GM21825 (cell line): ENCODE data around the gene KRT78.
"Not testable (repeated sequence)": the region's sequence is repeated elsewhere in the genome, so short reads cannot be mapped to it uniquely, and the experiment has no call there.

ENCODE experiments used
- ATAC-seq: cut with Tn5 transposase; IDR thresholded peaks from one replicate; pipeline ENCODE4 v1.9.1; 2021; ENCODE audit warnings: mild to moderate bottlenecking, moderate library complexity; ENCODE audit not compliant: unreplicated experiment

KRT78 gene

DNA sequence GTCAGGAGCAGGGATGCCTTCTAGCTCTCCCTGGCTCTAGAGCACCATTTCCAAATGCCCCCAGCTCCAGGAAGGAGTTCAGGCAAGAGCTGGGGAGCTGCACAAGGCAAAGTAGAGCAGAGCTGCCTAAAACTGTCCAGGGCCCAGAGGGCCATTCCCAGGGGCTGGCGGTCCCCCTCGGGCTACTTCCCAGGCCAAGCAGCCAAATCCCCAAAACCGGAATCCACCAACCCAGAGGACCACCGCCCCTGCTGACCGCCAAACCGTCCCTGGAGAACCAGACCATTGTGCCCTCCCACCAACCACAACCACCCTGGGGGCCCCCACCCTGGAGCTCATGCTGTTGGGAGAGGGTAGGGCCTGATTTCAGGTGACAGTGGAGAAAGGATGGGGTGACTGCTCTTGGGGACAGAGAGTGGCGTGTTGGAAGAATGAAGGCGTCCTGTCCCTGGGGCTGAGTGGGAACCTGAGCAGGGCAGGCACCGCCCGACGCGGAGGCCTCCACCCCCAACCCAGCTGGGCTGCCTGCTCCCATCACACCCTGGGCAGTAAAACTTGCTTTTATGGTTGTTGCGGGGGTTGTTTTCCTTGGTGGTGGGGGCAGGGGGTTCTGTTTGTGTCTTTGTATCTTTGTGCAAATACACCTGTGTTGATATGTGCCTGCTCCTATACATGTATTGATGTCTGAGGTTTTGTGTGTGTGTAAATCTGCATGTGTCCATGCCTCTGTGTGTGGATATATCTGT is 24.0 kb upstream of the KRT78 start:
- ATAC-seq = no peak

DNA sequence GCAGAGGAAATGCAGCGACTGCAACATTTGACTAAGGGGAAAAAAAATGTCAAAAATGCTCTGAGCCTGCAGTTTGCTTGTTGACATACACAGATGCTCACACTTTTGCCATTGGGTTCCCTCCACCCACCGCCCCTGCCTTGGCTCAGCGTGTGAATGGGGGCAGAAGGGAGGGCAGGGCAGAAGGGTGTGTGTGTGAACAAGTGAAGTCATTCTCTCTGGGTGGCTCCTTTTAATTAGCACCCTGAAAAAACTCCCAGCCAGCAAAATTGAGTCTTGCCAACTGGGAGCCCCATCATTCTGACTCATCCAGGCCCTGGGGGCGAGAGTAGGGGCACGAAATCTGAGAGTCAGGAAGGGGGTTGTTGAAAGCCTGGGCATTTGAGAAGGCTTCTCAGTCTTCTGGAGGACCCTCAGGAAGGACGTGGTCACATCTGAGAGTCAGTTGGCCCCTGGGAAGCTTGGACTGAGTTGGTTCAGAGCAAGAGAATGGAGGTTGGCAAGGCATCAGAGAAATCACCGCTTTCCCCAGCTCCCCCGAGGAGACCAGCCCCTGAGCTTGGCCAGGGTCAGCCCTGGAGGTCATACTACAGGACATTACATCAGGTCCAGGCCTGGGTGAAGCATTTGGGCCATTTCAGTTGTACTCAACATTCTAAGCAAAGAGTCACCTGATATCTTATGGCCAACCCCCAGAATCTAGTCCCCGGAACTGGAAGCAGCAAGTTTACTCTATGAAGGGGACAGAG is 22.7 kb upstream of the KRT78 start:
- no peak for ATAC-seq

DNA sequence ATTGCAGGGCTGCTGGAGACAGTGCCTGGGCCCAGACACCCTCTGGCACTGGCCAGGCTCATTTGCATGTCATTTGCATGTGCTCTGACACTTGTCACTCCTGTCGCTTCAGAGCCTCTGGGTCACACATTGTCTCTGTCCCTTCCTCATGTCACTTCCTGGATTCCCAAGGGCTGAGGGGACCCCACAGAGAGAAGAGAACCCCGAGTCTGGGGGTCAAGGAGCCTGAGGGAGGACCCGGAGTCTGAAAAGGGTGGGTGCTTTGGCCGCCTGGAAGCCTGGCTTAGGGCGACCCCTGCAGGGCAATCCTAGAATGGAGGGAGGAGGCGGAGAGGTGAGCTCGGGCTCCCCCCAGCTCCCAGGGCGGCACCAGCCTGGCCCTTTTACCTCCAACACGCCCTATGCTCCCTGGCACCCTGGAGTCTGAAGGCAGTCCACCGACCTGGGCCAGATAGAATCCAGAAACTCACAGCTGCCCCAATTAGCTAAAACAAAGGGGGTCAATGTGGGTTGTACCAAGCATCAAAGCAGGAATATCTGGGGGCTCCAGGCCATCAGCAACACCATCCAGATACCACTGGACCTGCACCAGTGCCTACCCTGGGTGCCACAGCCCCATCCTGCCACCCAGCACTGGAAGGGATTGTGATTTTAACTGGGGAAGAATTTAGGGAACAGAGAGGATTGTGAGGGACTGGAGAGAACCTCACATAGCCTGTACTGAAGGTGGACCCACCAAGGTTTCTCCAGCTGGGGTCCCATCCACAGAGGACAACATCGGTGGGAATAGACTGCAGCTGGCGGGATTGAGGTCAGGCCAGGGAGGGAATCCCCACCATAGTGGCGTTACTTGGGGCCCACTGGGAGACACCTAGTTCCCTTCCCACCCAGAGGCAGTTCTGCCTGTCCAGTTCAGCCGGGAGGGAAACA is 21.8 kb upstream of the KRT78 start:
- ATAC-seq = peak; percentile 50

DNA sequence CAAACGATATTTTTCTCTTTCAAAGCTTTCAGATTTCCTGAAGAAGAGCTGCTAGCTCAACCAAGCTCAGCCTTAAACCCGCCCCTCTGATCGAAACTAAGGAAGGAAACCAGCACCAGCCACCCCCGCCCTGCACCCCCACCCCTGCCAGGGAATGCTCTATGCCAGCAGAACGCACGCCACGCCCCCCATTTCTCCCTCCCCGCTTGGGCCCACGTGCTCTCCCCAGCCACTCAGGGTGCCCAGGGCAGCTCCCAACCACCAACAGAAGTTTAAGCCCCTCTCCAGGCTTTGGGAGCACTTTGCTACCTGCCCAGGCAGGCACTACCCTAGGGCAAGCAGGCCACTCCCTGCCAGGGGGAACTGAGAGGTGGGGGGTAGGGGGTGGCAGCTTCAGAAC is 18.8 kb upstream of the KRT78 start:
- no peak for ATAC-seq

DNA sequence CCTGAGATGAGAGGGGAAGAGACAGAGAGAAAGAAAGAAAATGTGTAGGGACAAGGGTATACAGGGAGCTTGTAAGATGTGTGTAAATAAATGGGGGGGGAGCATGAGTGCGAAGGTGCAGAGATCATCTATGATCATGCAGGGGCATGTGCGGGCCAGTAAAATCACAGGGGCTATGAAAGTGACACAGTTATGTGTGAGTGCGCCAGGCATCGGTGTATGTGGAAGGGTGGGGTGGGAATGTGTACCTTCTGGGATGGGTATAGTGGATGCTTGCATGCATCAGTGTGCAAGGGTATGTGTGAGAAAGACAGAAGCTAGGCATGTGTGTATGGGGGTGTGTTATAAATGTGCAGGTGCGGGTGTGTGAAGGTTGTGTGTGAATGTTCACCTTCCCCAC is 18.4 kb upstream of the KRT78 start:
- ATAC-seq = no peak

DNA sequence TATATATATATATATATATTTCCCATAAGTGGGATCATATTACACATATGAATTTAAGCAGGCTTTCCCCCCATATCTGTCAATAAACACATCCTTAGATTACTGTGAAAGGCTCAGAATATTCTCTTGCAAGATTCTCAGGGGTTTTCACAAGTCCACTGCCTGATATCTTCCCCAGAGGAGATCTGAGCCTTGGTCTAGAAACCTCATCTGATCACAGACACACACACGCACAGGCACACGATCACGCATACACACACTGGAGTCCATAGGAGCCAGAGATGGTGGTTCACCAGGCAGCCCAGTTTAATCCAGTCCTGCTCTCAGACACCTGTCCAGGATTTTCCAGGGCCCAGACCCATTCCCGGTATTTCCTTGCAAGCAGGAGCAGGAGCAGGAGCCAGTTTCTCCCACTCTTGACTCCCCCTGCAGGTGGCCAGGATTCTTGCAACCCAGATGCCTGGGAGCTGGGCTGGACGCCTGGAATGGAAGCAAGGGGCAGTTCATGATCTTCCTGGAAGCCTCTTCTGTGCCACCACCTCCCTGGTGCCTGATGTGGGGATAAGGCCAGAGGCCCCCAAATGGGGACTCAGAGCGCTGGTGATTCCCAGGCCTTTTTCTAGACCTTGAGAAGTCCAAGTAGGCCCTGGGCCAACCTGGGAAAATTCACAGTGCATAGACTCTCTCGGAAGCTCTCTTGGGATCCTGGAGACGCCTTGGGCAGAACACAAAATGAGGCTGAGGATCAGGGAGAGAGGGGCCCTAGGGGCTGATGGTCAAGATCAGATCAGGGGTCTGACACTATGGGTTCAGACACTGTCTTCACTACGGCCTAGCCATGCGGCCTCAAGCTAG is 16.5 kb upstream of the KRT78 start:
- no peak for ATAC-seq

DNA sequence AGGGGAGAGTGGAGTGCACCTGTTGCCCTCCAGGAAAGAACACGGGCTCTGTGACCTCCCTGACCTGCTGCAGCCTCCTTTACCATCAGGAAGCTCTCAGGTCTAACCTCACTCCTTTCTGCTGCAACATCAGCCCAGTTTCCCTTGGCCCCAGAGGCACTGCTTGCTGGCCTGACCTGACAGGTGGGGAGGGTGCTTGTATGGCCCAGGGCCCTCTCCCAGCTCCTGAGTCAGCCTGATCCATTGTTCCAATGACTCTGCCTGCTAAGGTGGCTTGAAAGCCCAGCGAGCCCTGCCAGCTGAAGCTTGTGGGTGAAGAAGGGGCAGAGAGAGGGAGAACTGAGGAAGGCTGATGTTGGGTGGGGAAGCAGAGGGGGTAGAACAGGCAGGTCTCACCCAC is 13.2 kb upstream of the KRT78 start:
- ATAC-seq = no peak

DNA sequence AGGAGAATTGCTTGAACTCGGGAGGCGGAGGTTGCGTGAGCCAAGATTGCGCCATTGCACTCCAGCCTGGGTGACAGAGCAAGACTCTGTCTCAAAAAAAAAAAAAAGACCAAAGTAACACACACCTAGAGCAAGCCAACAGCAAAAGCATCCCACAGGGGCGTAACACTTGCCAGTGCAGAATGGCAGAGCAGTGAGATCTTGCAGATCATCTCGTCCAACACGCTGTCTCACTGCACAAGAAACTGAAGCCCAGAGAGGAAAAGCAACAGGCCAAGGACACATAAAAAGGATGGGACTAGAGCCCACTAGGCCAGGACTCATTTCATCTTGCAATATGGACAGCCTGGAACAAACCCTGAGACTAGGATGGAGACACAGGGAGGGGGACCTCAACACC is 12.7 kb upstream of the KRT78 start:
- ATAC-seq = no peak

DNA sequence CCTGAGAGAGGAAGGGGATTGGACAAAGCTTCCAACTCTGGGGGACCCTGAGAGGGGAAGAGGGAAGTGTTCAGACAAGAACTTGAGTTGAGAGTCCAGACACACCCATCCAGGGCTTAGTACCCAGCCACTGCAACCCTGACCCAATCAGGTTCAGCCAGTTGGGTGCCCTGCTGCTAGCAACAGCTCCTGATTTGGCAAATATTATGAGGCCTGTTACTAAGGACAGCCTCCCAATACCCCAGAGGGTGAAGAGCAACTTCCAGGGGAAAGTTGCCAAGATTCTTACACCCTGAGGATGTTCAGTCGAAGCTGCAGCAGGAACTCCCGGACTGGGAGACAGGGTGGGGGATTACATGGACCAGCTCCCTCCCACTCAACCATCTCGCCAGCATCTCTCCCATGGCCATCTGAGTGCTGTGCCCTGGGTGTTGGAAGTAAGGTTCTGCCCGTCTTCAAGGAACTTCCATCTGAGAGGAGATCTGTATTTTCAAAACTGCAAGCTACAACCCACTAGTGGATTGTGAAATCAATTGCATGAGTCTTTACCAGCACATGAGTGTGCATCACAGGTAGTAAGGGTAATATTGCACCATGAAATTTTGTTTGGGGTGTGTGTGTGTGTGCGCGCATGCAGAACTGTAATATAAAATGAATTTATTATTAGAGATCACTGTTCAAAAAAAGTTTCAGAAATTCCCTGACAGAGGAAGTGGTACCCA is 11.5 kb upstream of the KRT78 start:
- ATAC-seq = no peak

DNA sequence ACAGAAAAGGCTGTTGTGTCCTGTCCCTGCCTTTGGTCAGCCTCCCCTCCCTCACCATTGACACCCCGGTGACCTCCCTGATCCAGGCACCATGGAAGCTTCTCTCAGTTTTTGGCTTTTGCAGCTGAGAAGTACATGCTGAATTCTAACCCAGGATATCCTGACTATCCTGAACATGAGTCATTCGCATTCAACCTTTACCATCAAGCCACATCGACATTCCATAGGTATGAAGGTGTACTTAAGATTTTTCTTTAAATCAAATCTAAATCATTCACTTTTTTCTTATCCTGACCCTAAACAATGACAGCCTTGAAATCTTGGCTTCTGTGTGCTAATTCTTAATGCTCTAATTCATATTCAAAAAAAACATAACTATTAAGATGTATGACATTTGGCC is 8.7 kb upstream of the KRT78 start:
- ATAC-seq = no peak

DNA sequence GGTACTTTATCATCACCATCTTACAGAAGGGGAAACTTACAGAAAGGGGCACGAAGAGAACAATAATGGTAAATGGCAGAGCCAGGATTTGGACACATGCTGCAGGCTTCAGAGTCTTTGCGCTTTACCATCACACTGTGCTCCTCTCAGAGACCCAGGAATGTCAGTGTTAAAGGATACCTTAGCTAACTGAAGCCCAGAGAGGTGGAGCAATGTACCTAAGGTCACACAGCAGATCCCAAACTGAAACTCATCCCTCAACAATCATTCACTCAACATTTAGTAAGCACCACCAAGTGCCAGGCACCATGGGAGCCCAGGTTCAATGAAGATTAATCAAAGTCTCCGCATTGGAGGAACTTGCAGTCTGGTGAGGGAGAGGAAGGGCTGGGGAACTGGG is 8.0 kb upstream of the KRT78 start:
- no peak for ATAC-seq

DNA sequence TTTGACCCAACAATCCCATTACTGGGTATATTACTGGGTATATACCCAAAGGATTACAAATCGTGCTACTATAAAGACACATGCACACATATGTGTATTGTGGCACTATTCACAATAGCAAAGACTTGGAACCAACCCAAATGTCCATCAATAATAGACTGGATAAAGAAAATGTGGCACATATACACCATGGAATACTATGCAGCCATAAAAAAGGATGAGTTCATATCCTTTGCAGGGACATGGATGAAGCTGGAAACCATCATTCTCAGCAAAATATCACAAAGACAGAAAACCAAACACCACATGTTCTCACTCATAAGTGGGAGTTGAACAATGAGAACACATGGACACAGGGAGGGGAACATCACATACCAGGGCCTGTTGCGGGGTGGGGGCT is 7.3 kb upstream of the KRT78 start:
- ATAC-seq = not testable (repeated sequence)

DNA sequence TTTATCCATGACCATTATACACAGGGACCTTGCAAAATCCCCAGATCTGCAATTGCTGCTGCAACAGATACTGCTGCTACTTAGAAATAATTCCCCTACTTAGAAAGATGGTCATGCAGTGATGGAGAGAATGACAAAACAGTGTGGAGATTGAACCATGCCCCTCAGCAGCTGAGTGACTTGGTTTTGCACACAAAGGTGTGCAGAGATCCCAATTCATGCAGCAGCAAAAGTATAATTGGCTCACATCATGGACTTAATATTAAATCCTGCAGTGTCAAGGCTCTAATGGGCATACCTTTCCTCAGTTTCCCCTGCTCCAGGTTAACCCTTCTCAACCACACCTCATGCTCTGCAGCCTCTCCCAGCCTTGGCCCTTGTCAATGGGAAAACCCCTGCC is 3.0 kb upstream of the KRT78 start:
- no peak for ATAC-seq

DNA sequence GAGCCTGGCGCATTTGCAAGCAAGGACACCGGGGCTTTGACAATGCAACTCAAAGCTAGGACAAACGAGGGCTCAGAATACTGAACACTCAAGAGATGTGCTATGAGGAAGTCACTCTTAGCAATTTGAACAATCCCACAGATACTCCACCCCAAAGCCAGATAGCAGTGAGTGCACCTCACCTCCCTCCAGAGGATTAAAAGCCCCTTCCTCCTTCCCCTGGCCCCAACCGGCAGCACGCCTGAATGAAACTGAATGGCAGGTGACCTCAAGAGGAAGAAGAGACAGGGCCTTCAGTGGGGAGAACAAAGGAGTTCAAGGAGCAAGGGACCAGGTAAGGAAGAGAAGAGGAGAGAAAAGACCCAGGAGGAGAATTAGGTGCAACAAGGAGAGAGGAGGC is 1.9 kb upstream of the KRT78 start:
- ATAC-seq = no peak

DNA sequence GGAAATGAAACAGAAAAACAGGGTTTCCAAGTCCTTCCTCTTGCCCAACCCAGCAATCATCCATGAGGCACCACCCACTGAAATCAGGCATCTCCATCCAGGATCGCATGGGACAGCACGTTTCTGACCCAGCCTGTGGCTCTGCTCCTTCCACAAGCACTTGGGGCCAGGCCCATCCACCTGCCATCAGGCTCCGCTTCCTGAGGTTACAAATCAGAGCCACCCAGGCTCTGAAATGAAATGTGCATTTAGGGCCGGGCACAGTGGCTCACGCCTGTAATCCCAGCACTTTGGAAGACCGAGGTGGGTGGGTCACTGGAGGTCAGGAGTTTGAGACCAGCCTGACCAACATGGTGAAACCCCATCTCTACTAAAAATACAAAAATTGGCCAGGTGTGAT is 717 bp upstream of the KRT78 start:
- ATAC-seq = no peak

DNA sequence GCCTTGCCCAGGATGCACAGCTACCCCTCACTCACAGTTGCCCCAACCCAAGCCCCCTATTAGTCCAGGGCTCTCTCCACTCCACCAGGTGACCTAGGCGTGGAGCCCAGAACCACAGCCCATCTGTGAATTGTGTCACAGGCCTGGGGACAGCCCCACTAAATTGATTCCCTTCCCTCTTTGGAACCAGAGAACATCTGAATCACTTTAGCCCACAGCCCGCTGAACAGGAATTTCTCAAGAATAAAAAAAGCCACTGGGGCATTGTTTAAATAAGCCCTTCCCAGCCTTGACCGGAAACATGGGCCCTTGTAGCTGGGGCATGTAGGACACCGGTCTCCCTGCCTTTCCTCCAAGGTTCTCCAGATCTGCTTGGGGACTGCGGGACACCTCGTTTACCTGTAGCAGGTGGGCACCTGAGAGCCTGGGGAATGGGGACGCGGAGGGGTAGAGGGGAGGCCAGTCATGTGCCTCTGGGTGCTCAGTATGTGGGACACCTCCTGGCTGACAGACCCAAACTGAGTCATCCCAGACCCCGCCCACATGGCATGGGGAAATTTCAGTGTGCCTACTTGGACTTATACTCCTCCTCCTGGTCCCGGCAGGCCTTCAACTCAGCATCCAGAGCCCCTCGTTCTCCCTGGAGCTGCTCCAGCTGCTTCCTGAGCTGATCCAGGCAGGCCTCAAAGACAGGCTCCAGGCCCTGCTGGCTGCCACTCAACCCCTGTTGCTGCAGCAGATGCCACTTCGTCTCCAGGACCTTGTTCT is 1.3 kb downstream of the KRT78 start:
- no peak for ATAC-seq

DNA sequence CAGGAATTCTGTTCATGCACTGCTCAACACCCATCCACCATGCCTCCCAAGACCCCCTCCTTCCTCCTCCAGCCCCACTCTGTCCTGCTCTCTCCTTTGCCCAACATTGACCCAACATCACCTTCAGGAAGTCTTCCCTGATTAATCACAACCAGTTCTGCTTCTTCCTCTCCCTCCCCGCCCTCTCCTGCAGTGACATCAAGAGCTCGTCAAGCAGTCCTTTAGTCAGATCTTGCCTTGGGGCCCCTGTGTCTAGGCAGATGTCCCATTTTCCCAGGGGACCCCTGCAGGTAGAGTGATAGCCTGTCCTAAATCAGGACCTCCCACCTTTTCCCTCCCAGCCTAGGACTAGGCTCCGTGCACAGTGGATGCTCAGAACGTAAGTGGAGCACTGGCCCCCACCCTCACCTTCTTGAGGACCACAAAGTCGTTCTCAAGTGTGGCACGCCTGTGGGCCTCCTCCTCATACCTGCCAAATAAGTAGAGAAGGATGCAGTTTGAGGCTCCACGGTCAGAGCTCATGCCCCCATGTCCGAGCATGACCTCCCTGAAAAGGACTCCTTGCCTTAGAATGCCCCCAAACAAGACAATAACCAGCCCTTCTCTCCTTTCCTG is 2.3 kb downstream of the KRT78 start:
- ATAC-seq = no peak

DNA sequence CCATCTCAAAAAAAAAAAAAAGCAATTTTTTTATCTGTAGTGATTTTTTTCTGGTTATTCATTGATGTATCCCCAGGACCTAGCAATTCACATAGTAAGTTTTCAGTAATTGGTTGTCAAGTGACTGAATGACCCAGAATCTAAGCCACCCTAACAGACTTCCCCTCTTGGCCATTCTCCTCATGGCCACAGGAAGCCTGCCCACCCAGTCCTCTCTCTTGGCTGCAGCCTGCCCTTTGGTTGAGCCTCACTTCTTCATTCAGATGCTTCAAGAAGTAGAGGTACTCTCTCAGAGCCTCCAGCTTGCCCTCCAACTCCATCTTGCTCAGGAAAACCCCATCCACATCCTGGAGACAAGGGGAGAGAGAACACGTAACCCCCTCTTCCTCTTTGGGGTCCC is 2.8 kb downstream of the KRT78 start:
- no peak for ATAC-seq

DNA sequence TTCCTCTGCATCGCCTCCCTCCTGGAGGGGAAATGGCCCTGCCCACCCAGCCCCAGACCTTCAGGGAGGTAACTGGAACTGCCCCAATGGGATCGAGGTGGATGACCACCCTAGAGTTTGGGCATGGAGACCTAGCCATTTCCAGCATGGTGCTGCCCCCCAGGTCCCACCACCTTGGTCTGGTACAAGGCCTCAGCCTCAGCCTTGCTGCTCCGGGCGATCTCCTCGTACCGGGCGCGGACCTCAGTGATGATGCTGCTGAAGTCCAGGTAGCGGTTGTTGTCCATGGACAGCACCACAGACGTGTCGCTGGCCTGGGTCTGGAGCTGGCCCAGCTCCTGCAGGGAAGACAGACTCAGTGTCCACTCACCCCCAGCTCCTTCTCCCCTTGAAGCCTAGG is 4.4 kb downstream of the KRT78 start:
- no peak for ATAC-seq
